Esophagus muscularis mucosa (tissue), 3 donors: ENCODE data around the gene RFX6.

Experiments
- EP300 ChIP-seq: sonication (generic); formaldehyde crosslinking; IDR thresholded peaks from one replicate; pipeline ENCODE4 v1.6.1; 2017; ENCODE audit warnings: antibody characterized with exemption
- TF ChIP-seq, protein P1 (sequence below), 3 experiments: fragments of 200-600 bp in 2 of 3; fragments of 450-650 bp in 1 of 3; sonication (generic) in 2 of 3; IDR thresholded peaks; one replicate each; pipeline ENCODE4 v1.5.1; 2017 to 2019; ENCODE audit warnings: antibody characterized with exemption in 3 of 3, mild to moderate bottlenecking in 2 of 3, moderate library complexity in 1 of 3

DNA sequence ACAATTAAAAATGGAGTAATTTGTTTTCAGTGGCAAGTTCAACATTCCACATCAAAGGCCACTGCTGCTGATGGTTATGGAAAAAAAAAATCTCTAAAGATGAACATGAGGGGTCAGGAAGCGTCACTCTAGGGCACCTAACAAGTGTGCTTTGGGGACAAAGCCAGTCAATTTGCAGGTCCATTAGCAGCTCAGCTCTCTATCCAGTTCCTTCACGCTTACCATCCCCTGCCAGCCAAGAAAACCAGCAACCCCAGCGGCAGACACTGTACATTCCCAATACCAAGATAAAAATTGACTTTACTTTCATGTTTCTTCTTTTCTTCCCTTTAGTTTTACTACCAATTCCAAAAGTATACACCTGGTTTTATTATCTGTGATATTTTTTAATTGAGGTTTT, 10.1 kb downstream of the RFX6 start:
- TF ChIP-seq, protein P1, sequence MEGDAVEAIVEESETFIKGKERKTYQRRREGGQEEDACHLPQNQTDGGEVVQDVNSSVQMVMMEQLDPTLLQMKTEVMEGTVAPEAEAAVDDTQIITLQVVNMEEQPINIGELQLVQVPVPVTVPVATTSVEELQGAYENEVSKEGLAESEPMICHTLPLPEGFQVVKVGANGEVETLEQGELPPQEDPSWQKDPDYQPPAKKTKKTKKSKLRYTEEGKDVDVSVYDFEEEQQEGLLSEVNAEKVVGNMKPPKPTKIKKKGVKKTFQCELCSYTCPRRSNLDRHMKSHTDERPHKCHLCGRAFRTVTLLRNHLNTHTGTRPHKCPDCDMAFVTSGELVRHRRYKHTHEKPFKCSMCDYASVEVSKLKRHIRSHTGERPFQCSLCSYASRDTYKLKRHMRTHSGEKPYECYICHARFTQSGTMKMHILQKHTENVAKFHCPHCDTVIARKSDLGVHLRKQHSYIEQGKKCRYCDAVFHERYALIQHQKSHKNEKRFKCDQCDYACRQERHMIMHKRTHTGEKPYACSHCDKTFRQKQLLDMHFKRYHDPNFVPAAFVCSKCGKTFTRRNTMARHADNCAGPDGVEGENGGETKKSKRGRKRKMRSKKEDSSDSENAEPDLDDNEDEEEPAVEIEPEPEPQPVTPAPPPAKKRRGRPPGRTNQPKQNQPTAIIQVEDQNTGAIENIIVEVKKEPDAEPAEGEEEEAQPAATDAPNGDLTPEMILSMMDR (IDR thresholded peaks at IDR 0.05): no peak
- TF ChIP-seq EP300: no peak
